Transverse colon (tissue), 4 donors: ENCODE data around the gene HOXD11. TPM values are rescaled to one million over a fixed set of nuclear protein-coding genes. Genes with fewer than 3 reads are reported as not detected.
A peak's percentile ranks its signal among the peaks of the same experiment; 100 is the strongest.

Source experiments
- DNase-seq: peaks from one replicate; pipeline ENCODE4 v3.0.0-alpha.2; 2019
- H3K27ac ChIP-seq, 4 donors: fragments of 200-600 bp; sonication (generic); 2 replicates each; pipeline ENCODE4 v1.5.1; 2016 to 2018; ENCODE audit warnings: inconsistent platforms in 4 of 4
- H3K27me3 ChIP-seq: fragments of 200-600 bp; sonication (generic); 2 replicates; pipeline ENCODE4 v1.5.1; 2017; ENCODE audit warnings: inconsistent platforms
- H3K36me3 ChIP-seq, 4 donors: fragments of 200-600 bp; sonication (generic); 2 replicates each; pipeline ENCODE4 v1.5.1; 2017 to 2019; ENCODE audit warnings: inconsistent platforms in 4 of 4
- H3K4me1 ChIP-seq, 4 donors: fragments of 200-600 bp; sonication (generic); 2 replicates each; pipeline ENCODE4 v1.5.1; 2017 to 2020; ENCODE audit warnings: inconsistent platforms in 4 of 4
- H3K4me3 ChIP-seq, 4 donors: fragments of 200-600 bp; sonication (generic); 1 replicate in 1 of 4; 2 replicates in 3 of 4; pipeline versions ENCODE4 v1.5.1 to v1.6.1; 2017 to 2019; ENCODE audit warnings: inconsistent platforms in 4 of 4
- H3K9me3 ChIP-seq, 2 donors: fragments of 200-600 bp; sonication (generic); 2 replicates each; pipeline ENCODE4 v1.5.1; 2017 to 2019; ENCODE audit warnings: inconsistent platforms in 2 of 2
- CTCF ChIP-seq, 5 experiments: fragments of 200-600 bp in 3 of 5; fragments of 450-650 bp in 2 of 5; sonication (generic) in 3 of 5; IDR thresholded peaks; 1 replicate in 2 of 5; 2 replicates in 3 of 5; pipeline ENCODE4 v1.5.1; 2016 to 2017; ENCODE audit warnings: antibody characterized with exemption in 5 of 5, inconsistent platforms in 3 of 5, mild to moderate bottlenecking in 2 of 5, moderate library complexity in 1 of 5
- EP300 ChIP-seq: sonication (generic); formaldehyde crosslinking; IDR thresholded peaks from one replicate; pipeline ENCODE4 v1.6.1; 2017; ENCODE audit warnings: antibody characterized with exemption, low read depth
- POLR2A ChIP-seq: fragments of 450-650 bp; IDR thresholded peaks from one replicate; pipeline ENCODE4 v1.6.1; 2016; ENCODE audit warnings: antibody characterized with exemption, mild to moderate bottlenecking, moderate library complexity
- POLR2AphosphoS5 ChIP-seq, 3 donors: sonication (generic); formaldehyde crosslinking; IDR thresholded peaks; one replicate each; pipeline ENCODE4 v1.6.1; 2016; ENCODE audit warnings: antibody characterized with exemption in 3 of 3
- WGBS, 2 donors: methylation state at CpG; one replicate each; pipeline ENCODE4 v1.1.5; 2018; ENCODE audit warnings: low coverage in 1 of 2; 5-methylcytosine and 5-hydroxymethylcytosine counted together
- in situ Hi-C, 4 donors: fragments of 200-750 bp; cut with MboI; loops; one replicate each; pipeline versions ENCODE4 v1.15.0 to v1.15.1; 2017; ENCODE audit warnings: low sequenced_read_pairs in 3 of 4, low pct_ligation_motif_present in 1 of 4, low pct_unique_long_range_greater_than_20kb in 1 of 4
- intact Hi-C: fragments of 100-400 bp; cut with DNase I; formaldehyde crosslinking; loops from one replicate; pipeline ENCODE4 v1.15.1; 2023; ENCODE audit warnings: low total_unique reads
- total RNA-seq, 4 donors: library from RNA; depleted of rRNA; stranded (reverse); fragments of >200 nt; gene quantifications; one replicate each; pipeline ENCODE4 v1.1.0, GENCODE V29; 2016

The HOXD11 gene
- total RNA-seq: 10 to 100 TPM in 1 of 4 donors, 1 to 10 TPM in 2, under 1 TPM in 1; 0.41 to 13.5 (median 4.4) TPM

- intact Hi-C loops (no loop called here), in situ Hi-C loops (loop anchor here in 3 of 4 donors (25.0 kb wide), 2 partner anchors 705 to 1030 kb away; no protein-coding TSS in a partner anchor)
- Histone ChIP-seq H3K9me3 (no peaks in the 10 kb centered on the region), H3K27ac (peak within 1 kb of the TSS; percentile 51 to 79 (median 60)), H3K4me1 (peaks cover 8 to 51% (median 26%) of the 10 kb centered on the region in 4 donors), H3K36me3 (no peaks in the 10 kb centered on the region), H3K27me3 (peaks cover 98% of the 10 kb centered on the region), H3K4me3 (peak within 1 kb of the TSS; percentile 8 to 52 (median 28))
- WGBS, 2 donors: 0 to 10% methylated on average over 3 to 64 of the region's 85 CpGs
- TF ChIP-seq POLR2AphosphoS5 (IDR thresholded peaks at IDR 0.05) (peak; percentile 15 to 49 (median 44)), POLR2A (peak; percentile 15), EP300 (no peak), CTCF (IDR thresholded peaks at IDR 0.05) (no peak)
- peak; percentile 66 for DNase-seq
Measured at GRCh38 chr2:176106581-176107539, at the start of gene HOXD11. Gene HOXD11, plus strand, starts transcription at chr2:176107280. Its CDS starts 76 bp downstream, at chr2:176107356.

GRCh38 chr2:176063958-176064357, 43.1 kb upstream of the HOXD11 start:
- in situ Hi-C loops: no loop called here
- intact Hi-C loops: no loop called here
- Histone ChIP-seq H3K9me3 (no peaks in the 10 kb centered on the region), H3K4me1 (peaks cover 11 to 20% (median 18%) of the 10 kb centered on the region in 4 donors), H3K27ac (no peak overlapping the region), H3K36me3 (no peaks in the 10 kb centered on the region), H3K4me3 (no peak overlapping the region), H3K27me3 (peaks cover 93% of the 10 kb centered on the region)
- TF ChIP-seq CTCF (IDR thresholded peaks at IDR 0.05) (no peak), POLR2AphosphoS5 (IDR thresholded peaks at IDR 0.05) (no peak), POLR2A (no peak), EP300 (no peak)
- DNase-seq: no peak
- 45 to 46% methylated on average over 2 of the region's 2 CpGs for WGBS, 2 donors

- no peak for DNase-seq
- intact Hi-C loops: no loop called here
- Histone ChIP-seq H3K4me1 (peaks cover 11 to 20% (median 18%) of the 10 kb centered on the region in 4 donors), H3K36me3 (no peaks in the 10 kb centered on the region), H3K27me3 (peaks cover 100% of the 10 kb centered on the region), H3K9me3 (no peaks in the 10 kb centered on the region), H3K4me3 (peak overlapping the region in 3 of 4 donors; percentile 21 to 49 (median 27)), H3K27ac (no peak overlapping the region)
- 10 to 27% methylated on average over 2 to 54 of the region's 56 CpGs for WGBS, 2 donors
- TF ChIP-seq EP300 (no peak), CTCF (IDR thresholded peaks at IDR 0.05) (no peak), POLR2AphosphoS5 (IDR thresholded peaks at IDR 0.05) (no peak), POLR2A (no peak)
- in situ Hi-C loops: no loop called here
Measured at GRCh38 chr2:176066645-176067588, 40.2 kb upstream of the HOXD11 start.
